Tibial nerve (tissue), 3 donors: ENCODE results near the gene IL1RAP.

ENCODE experiments used
- CTCF ChIP-seq, 5 experiments: fragments of 200-600 bp in 3 of 5; fragments of 450-650 bp in 2 of 5; sonication (generic) in 3 of 5; IDR thresholded peaks; one replicate each; pipeline ENCODE4 v1.5.1; 2016 to 2019; ENCODE audit warnings: antibody characterized with exemption in 5 of 5, mild to moderate bottlenecking in 3 of 5, moderate library complexity in 2 of 5
- POLR2A ChIP-seq, 2 donors: fragments of 450-650 bp; IDR thresholded peaks; one replicate each; pipeline ENCODE4 v1.6.1; 2017; ENCODE audit warnings: antibody characterized with exemption in 2 of 2, mild to moderate bottlenecking in 2 of 2, moderate library complexity in 2 of 2

GRCh38 chr3:190495796-190496195, 18.1 kb upstream of the IL1RAP start:
- TF ChIP-seq CTCF (IDR thresholded peaks at IDR 0.05) (no peak), POLR2A (IDR thresholded peaks at IDR 0.05) (no peak)
